GM12873 (cell line): ENCODE results near the gene TUBGCP6.

ENCODE experiments used
- CTCF ChIP-seq: IDR thresholded peaks from 2 replicates; pipeline ENCODE4 v1.5.1; 2012; ENCODE audit warnings: low read depth, mild to moderate bottlenecking, moderate library complexity, low read length, control low read depth; ENCODE audit not compliant: insufficient read depth; ENCODE audit errors: missing control alignments

Gene TUBGCP6

GRCh38 chr22:50186761-50187523 is 57.9 kb downstream of the TUBGCP6 start:
- no peak for TF ChIP-seq CTCF

- TF ChIP-seq CTCF: no peak
Observed at GRCh38 chr22:50186181-50186714, 58.6 kb downstream of the TUBGCP6 start.

GRCh38 chr22:50185375-50186087 is 59.3 kb downstream of the TUBGCP6 start, which contains the start of gene TRABD:
TRABD (plus strand) TSS chr22:50185913; CDS start chr22:50193061, 7,148 bp downstream.
- TF ChIP-seq CTCF: no peak

GRCh38 chr22:50184902-50185374 is 59.9 kb downstream of the TUBGCP6 start:
- no peak for TF ChIP-seq CTCF

- no peak for TF ChIP-seq CTCF
Observed at GRCh38 chr22:50184004-50184901, 60.6 kb downstream of the TUBGCP6 start.

GRCh38 chr22:50183141-50183971 is 61.5 kb downstream of the TUBGCP6 start:
- TF ChIP-seq CTCF: no peak
